Caco-2 (cell line): Measurements from ENCODE around the gene ZNF341. TPM values are rescaled to one million over a fixed set of nuclear protein-coding genes. Genes with fewer than 3 reads are reported as not detected.

Experiments used
- BruUV-seq: library from RNA; stranded (reverse); fragments of 400-500 nt; replicated peaks from 2 replicates; lab custom pipeline; 2021; lab: Mats Ljungman, UMichigan
- CTCF ChIA-PET: fragments of 300-600 bp; sonication (Branson Sonifier 250); formaldehyde crosslinking; loops from one replicate; lab custom pipeline; 2022; ENCODE audit warnings: antibody characterized with exemption; lab: Charles Lee
- POLR2A ChIA-PET: fragments of 300-600 bp; sonication (Branson Sonifier 250); formaldehyde crosslinking; loops from one replicate; lab custom pipeline; 2022; ENCODE audit warnings: antibody characterized with exemption; lab: Charles Lee
- DNase-seq, 2 experiments: peaks; one replicate each; pipeline versions ENCODE4 v3.0.0 to v3.0.0-alpha.2; 2020 to 2022
- H3K27me3 ChIP-seq: replicated peaks from 2 replicates; pipeline ENCODE4 v1.6.0; 2011; ENCODE audit warnings: low read length; ENCODE audit not compliant: control insufficient read depth, insufficient read depth
- H3K36me3 ChIP-seq: 2 replicates; pipeline ENCODE4 v1.5.1; 2011; ENCODE audit warnings: low read length; ENCODE audit not compliant: control insufficient read depth, insufficient read depth
- H3K4me1 ChIP-seq: fragments of 250-450 bp; sonication (Bioruptor Pico); 2 replicates; pipeline ENCODE4 v1.5.1; 2020; ENCODE audit warnings: mild to moderate bottlenecking
- H3K4me3 ChIP-seq: 2 replicates; pipeline ENCODE4 v1.5.1; 2011; ENCODE audit warnings: low read depth, mild to moderate bottlenecking, control low read depth, low read length
- H3K9me3 ChIP-seq: fragments of 250-450 bp; sonication (Bioruptor Pico); 2 replicates; pipeline ENCODE4 v1.5.1; 2020; ENCODE audit warnings: mild to moderate bottlenecking, moderate library complexity
- H3K27ac Mint-ChIP-seq: one replicate; pipeline ENCODE4 v1.8.0; 2022; ENCODE audit warnings: mixed read lengths; ENCODE audit not compliant: unreplicated experiment
- H3K27me3 Mint-ChIP-seq: one replicate; pipeline ENCODE4 v1.8.0; 2022; ENCODE audit warnings: mixed read lengths; ENCODE audit not compliant: insufficient read depth, unreplicated experiment
- H3K36me3 Mint-ChIP-seq: one replicate; pipeline ENCODE4 v1.8.0; 2022; ENCODE audit warnings: mild to moderate bottlenecking, mixed read lengths; ENCODE audit not compliant: insufficient read depth, unreplicated experiment
- H3K4me1 Mint-ChIP-seq: one replicate; pipeline ENCODE4 v1.8.0; 2022; ENCODE audit warnings: low read depth, mixed read lengths; ENCODE audit not compliant: unreplicated experiment
- H3K4me3 Mint-ChIP-seq: one replicate; pipeline ENCODE4 v1.8.0; 2022; ENCODE audit warnings: mild to moderate bottlenecking, moderate library complexity, mixed read lengths; ENCODE audit not compliant: unreplicated experiment
- H3K9me3 Mint-ChIP-seq: one replicate; pipeline ENCODE4 v1.8.0; 2022; ENCODE audit warnings: mixed read lengths; ENCODE audit not compliant: unreplicated experiment
- CTCF ChIP-seq, 2 experiments: fragments of 200-600 bp in 1 of 2; IDR thresholded peaks; 1 replicate in 1 of 2; 2 replicates in 1 of 2; pipeline versions ENCODE4 v1.5.1 to v1.8.0; 2011 to 2022; ENCODE audit warnings: antibody characterized with exemption in 1 of 2, control low read depth in 1 of 2, inconsistent platforms in 1 of 2, low read depth in 1 of 2, low read length in 1 of 2, mild to moderate bottlenecking in 1 of 2, moderate library complexity in 1 of 2; ENCODE audit not compliant: insufficient read depth in 1 of 2, severe bottlenecking in 1 of 2, unreplicated experiment in 1 of 2
- intact Hi-C: fragments of 100-400 bp; cut with micrococcal nuclease; formaldehyde crosslinking; loops from one replicate; pipeline ENCODE4 v1.10.0; 2022; ENCODE audit not compliant: unreplicated experiment
- total RNA-seq: library from RNA; stranded (reverse); gene quantifications from 2 replicates; pipeline ENCODE4 v1.2.3, GENCODE V29; 2022

ZNF341 gene
- total RNA-seq, 1 experiment from 2014 or later = 2.9 TPM

- no peak for TF ChIP-seq CTCF (IDR thresholded peaks at IDR 0.05; ENCODE audit: insufficient read depth in 1 of 2, low read depth in 1 of 2, low read length in 1 of 2, severe bottlenecking in 1 of 2, unreplicated experiment in 1 of 2)
- Histone ChIP-seq H3K27me3 (no peaks in the 10 kb centered on the region), H3K36me3 (no peaks in the 10 kb centered on the region), H3K9me3 (peaks cover 33% of the 10 kb centered on the region), H3K4me1 (no peaks in the 10 kb centered on the region), H3K4me3 (no peak overlapping the region)
- no peak overlapping the region for H3K4me3 Mint-ChIP-seq
- ChIA-PET POLR2A (no interaction called here), CTCF (no interaction called here)
- DNase-seq = no peak
- H3K27me3 Mint-ChIP-seq = no peaks in the 10 kb centered on the region
- H3K9me3 Mint-ChIP-seq = peaks cover 34% of the 10 kb centered on the region
- peaks cover 19% of the 10 kb centered on the region for H3K36me3 Mint-ChIP-seq
- intact Hi-C loops = no loop called here
- H3K27ac Mint-ChIP-seq = no peak overlapping the region
- no peaks in the 10 kb centered on the region for H3K4me1 Mint-ChIP-seq
- no TSS peak for BruUV-seq
Measured at GRCh38 chr20:33740189-33740588, 8.4 kb downstream of the ZNF341 start.

GRCh38 chr20:33744181-33744580 is 12.4 kb downstream of the ZNF341 start:
- Histone ChIP-seq H3K27me3 (no peaks in the 10 kb centered on the region), H3K4me3 (no peak overlapping the region), H3K36me3 (no peaks in the 10 kb centered on the region), H3K4me1 (no peaks in the 10 kb centered on the region), H3K9me3 (no peaks in the 10 kb centered on the region)
- no peak overlapping the region for H3K4me3 Mint-ChIP-seq
- no peak for DNase-seq
- ChIA-PET CTCF (no interaction called here), POLR2A (no interaction called here)
- H3K4me1 Mint-ChIP-seq = no peaks in the 10 kb centered on the region
- intact Hi-C loops = no loop called here
- no TSS peak for BruUV-seq
- H3K9me3 Mint-ChIP-seq = peaks cover 2% of the 10 kb centered on the region
- H3K27ac Mint-ChIP-seq = no peak overlapping the region
- H3K27me3 Mint-ChIP-seq = no peaks in the 10 kb centered on the region
- no peaks in the 10 kb centered on the region for H3K36me3 Mint-ChIP-seq
- no peak for TF ChIP-seq CTCF (IDR thresholded peaks at IDR 0.05; ENCODE audit: insufficient read depth in 1 of 2, low read depth in 1 of 2, low read length in 1 of 2, severe bottlenecking in 1 of 2, unreplicated experiment in 1 of 2)

DNA sequence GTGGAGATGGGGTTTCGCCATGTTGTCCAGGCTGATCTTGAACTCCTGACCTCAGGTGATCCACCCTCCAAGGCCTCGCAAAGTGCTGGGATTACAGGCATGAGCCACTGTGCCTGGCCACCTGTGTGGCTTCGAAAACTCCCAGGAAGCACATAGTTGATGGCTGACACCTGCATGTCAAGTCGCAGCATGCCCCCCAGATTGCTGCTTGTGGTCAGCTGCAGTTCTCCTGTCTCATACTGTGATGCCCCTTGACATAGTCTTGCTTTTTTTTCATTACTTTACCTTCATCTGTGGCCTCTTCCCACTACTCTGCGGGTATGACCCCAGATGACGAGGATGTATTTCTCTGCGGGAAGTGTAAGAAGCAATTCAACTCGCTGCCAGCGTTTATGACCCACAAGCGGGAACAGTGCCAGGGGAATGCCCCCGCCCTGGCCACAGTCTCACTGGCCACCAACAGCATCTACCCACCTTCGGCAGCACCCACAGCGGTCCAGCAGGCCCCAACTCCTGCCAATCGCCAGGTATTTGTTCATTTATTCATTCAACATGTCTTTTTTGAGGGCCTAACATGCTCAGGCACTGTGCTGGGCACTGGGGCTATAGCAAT is 13.1 kb downstream of the ZNF341 start:
- no peaks in the 10 kb centered on the region for H3K9me3 ChIP-seq
- DNase-seq = no peak
- no peak overlapping the region for H3K4me3 ChIP-seq
- H3K27me3 ChIP-seq = no peaks in the 10 kb centered on the region
- Mint-ChIP-seq H3K36me3 (no peaks in the 10 kb centered on the region), H3K4me1 (no peaks in the 10 kb centered on the region), H3K9me3 (no peaks in the 10 kb centered on the region), H3K4me3 (no peak overlapping the region), H3K27me3 (no peaks in the 10 kb centered on the region), H3K27ac (no peak overlapping the region)
- POLR2A ChIA-PET = no interaction called here
- intact Hi-C loops = no loop called here
- no TSS peak for BruUV-seq
- TF ChIP-seq CTCF (IDR thresholded peaks at IDR 0.05; ENCODE audit: insufficient read depth in 1 of 2, low read depth in 1 of 2, low read length in 1 of 2, severe bottlenecking in 1 of 2, unreplicated experiment in 1 of 2) = no peak
- H3K36me3 ChIP-seq = no peaks in the 10 kb centered on the region
- no peaks in the 10 kb centered on the region for H3K4me1 ChIP-seq
- CTCF ChIA-PET = no interaction called here
